ENCODE results near the gene RRP8. TPM values are rescaled to one million over a fixed set of nuclear protein-coding genes. Genes with fewer than 3 reads are reported as not detected.

Gene RRP8
- total RNA-seq, 6 experiments from 2014 or later, result 18.5 to 26.7 (median 20.2) TPM

GRCh38 chr11:6546735-6547134 is 56.7 kb downstream of the RRP8 start:
- no peak overlapping the region for H3K27ac Mint-ChIP-seq
- no peaks in the 10 kb centered on the region for H3K36me3 Mint-ChIP-seq (ENCODE audit: low read depth)
- H3K9me3 Mint-ChIP-seq, result no peaks in the 10 kb centered on the region
- TF ChIP-seq CTCF (IDR thresholded peaks at IDR 0.05), result no peak
- DNase-seq, result no peak
- H3K4me3 Mint-ChIP-seq, result no peak overlapping the region
- H3K4me1 Mint-ChIP-seq (ENCODE audit: low read depth), result no peaks in the 10 kb centered on the region
- 0 out of 2 replicates have a peak, but pooled peaks cover 2% of the 10 kb centered on the region for H3K27me3 Mint-ChIP-seq (ENCODE audit: insufficient read depth)

GRCh38 chr11:6545917-6546605 is 57.4 kb downstream of the RRP8 start:
- Mint-ChIP-seq H3K36me3 (ENCODE audit: low read depth) (no peaks in the 10 kb centered on the region), H3K27me3 (ENCODE audit: insufficient read depth) (0 out of 2 replicates have a peak, but pooled peaks cover 2% of the 10 kb centered on the region), H3K27ac (no peak overlapping the region), H3K4me1 (ENCODE audit: low read depth) (no peaks in the 10 kb centered on the region), H3K9me3 (no peaks in the 10 kb centered on the region), H3K4me3 (no peak overlapping the region)
- TF ChIP-seq CTCF (IDR thresholded peaks at IDR 0.05), result no peak
- no peak for DNase-seq

Other genes with a start within 250 kb of the RRP8 start
- gene SMPD1, start 213.1 kb downstream of the RRP8 start, total RNA-seq (2021; fragmentation: NEBNext Ultra II Directional; extraction: Animal tissue kit (Norgen Biotek cat#: 25700)), result 100 to 1,000 TPM; 117 to 145 (median 123) TPM
- 10 to 100 TPM; 32.3 to 38.7 (median 35.4) TPM for gene APBB1, start 184.5 kb downstream of the RRP8 start, total RNA-seq (2021; fragmentation: NEBNext Ultra II Directional; extraction: Animal tissue kit (Norgen Biotek cat#: 25700))
- gene HPX, start 162.6 kb downstream of the RRP8 start, total RNA-seq (2021; fragmentation: NEBNext Ultra II Directional; extraction: Animal tissue kit (Norgen Biotek cat#: 25700)), result under 1 TPM; 0.29 to 0.76 (median 0.55) TPM
- gene TRIM3, start 129.7 kb downstream of the RRP8 start, total RNA-seq (2021; fragmentation: NEBNext Ultra II Directional; extraction: Animal tissue kit (Norgen Biotek cat#: 25700)), result 10 to 100 TPM; 14.3 to 19.1 (median 17.4) TPM
- 10 to 100 TPM; 60.9 to 72.4 (median 67.7) TPM for gene ARFIP2, start 122.3 kb downstream of the RRP8 start, total RNA-seq (2021; fragmentation: NEBNext Ultra II Directional; extraction: Animal tissue kit (Norgen Biotek cat#: 25700))
- 10 to 100 TPM; 29.0 to 39.3 (median 31.0) TPM for gene TIMM10B, start 122.1 kb downstream of the RRP8 start, total RNA-seq (2021; fragmentation: NEBNext Ultra II Directional; extraction: Animal tissue kit (Norgen Biotek cat#: 25700))
- gene DNHD1, start 106.3 kb downstream of the RRP8 start, total RNA-seq (2021; fragmentation: NEBNext Ultra II Directional; extraction: Animal tissue kit (Norgen Biotek cat#: 25700)), result 1 to 10 TPM; 1.4 to 2.3 (median 1.6) TPM
- gene ILK, start 158 bp upstream of the RRP8 start, total RNA-seq (2021; fragmentation: NEBNext Ultra II Directional; extraction: Animal tissue kit (Norgen Biotek cat#: 25700)), result 100 to 1,000 TPM; 195 to 245 (median 223) TPM
- gene TAF10, start 8.6 kb upstream of the RRP8 start, total RNA-seq (2021; fragmentation: NEBNext Ultra II Directional; extraction: Animal tissue kit (Norgen Biotek cat#: 25700)), result 100 to 1,000 TPM; 148 to 205 (median 192) TPM
- gene TPP1, start 15.8 kb upstream of the RRP8 start, total RNA-seq (2021; fragmentation: NEBNext Ultra II Directional; extraction: Animal tissue kit (Norgen Biotek cat#: 25700)), result 10 to 100 TPM; 50.1 to 61.7 (median 54.1) TPM
- 1 to 10 TPM; 1.4 to 2.8 (median 2.3) TPM for gene DCHS1, start 52.2 kb upstream of the RRP8 start, total RNA-seq (2021; fragmentation: NEBNext Ultra II Directional; extraction: Animal tissue kit (Norgen Biotek cat#: 25700))
- 100 to 1,000 TPM in 1 of 6 experiments, 10 to 100 TPM in 5; 79.5 to 111 (median 89.4) TPM for gene MRPL17, start 79.7 kb upstream of the RRP8 start, total RNA-seq (2021; fragmentation: NEBNext Ultra II Directional; extraction: Animal tissue kit (Norgen Biotek cat#: 25700))
- gene OR2AG2, start 168.4 kb upstream of the RRP8 start, total RNA-seq (2021; fragmentation: NEBNext Ultra II Directional; extraction: Animal tissue kit (Norgen Biotek cat#: 25700)), result under 1 TPM in 5 of 6 experiments, not detected in 1; 0.07 to 0.14 (median 0.08) TPM
- not detected for gene OR2AG1, start 179.4 kb upstream of the RRP8 start, total RNA-seq (2021; fragmentation: NEBNext Ultra II Directional; extraction: Animal tissue kit (Norgen Biotek cat#: 25700))
- under 1 TPM in 1 of 6 experiments, not detected in 5; 0.12 TPM for gene OR6A2, start 196.1 kb upstream of the RRP8 start, total RNA-seq (2021; fragmentation: NEBNext Ultra II Directional; extraction: Animal tissue kit (Norgen Biotek cat#: 25700))
- not detected for gene OR10A5, start 242.1 kb upstream of the RRP8 start, total RNA-seq (2021; fragmentation: NEBNext Ultra II Directional; extraction: Animal tissue kit (Norgen Biotek cat#: 25700))

Measured in HFFc6 (cell line).